ENCODE results near the gene ZNF670.
"Not testable (repeated sequence)": the region's sequence is repeated elsewhere in the genome, so short reads cannot be mapped to it uniquely, and the experiment has no call there.

ZNF670 gene

GRCh38 chr1:247078258-247079140, at the start of gene ZNF670:
ZNF670 (minus strand) TSS chr1:247078811; CDS start chr1:247078596, 215 bp downstream.
- in situ Hi-C loops (cut with HindIII; ENCODE audit: low sequenced_read_pairs) = no loop called here

GRCh38 chr1:247127519-247128282, 49.1 kb upstream of the ZNF670 start:
- in situ Hi-C loops (cut with HindIII; ENCODE audit: low sequenced_read_pairs) = not testable (repeated sequence)

- in situ Hi-C loops (cut with HindIII; ENCODE audit: low sequenced_read_pairs) = not testable (repeated sequence)
Observed at GRCh38 chr1:247126601-247127000, 48.0 kb upstream of the ZNF670 start.

GRCh38 chr1:247126166-247126565, 47.6 kb upstream of the ZNF670 start:
- in situ Hi-C loops (cut with HindIII; ENCODE audit: low sequenced_read_pairs) = not testable (repeated sequence)

- in situ Hi-C loops (cut with HindIII; ENCODE audit: low sequenced_read_pairs) = no loop called here
Observed at GRCh38 chr1:247121382-247121781, 42.8 kb upstream of the ZNF670 start.

GRCh38 chr1:247120408-247120668, 41.7 kb upstream of the ZNF670 start:
- in situ Hi-C loops (cut with HindIII; ENCODE audit: low sequenced_read_pairs) = not testable (repeated sequence)

- in situ Hi-C loops (cut with HindIII; ENCODE audit: low sequenced_read_pairs) = no loop called here
Observed at GRCh38 chr1:247119600-247120407, 41.2 kb upstream of the ZNF670 start.

GRCh38 chr1:247118946-247119446, 40.4 kb upstream of the ZNF670 start:
- in situ Hi-C loops (cut with HindIII; ENCODE audit: low sequenced_read_pairs) = no loop called here

- in situ Hi-C loops (cut with HindIII; ENCODE audit: low sequenced_read_pairs) = no loop called here
Observed at GRCh38 chr1:247115545-247115944, 36.9 kb upstream of the ZNF670 start.

GRCh38 chr1:247115141-247115510, 36.5 kb upstream of the ZNF670 start:
- in situ Hi-C loops (cut with HindIII; ENCODE audit: low sequenced_read_pairs) = no loop called here

GRCh38 chr1:247114351-247115140, 35.9 kb upstream of the ZNF670 start:
- in situ Hi-C loops (cut with HindIII; ENCODE audit: low sequenced_read_pairs) = no loop called here

- in situ Hi-C loops (cut with HindIII; ENCODE audit: low sequenced_read_pairs) = no loop called here
Observed at GRCh38 chr1:247113733-247114271, 35.2 kb upstream of the ZNF670 start.

- in situ Hi-C loops (cut with HindIII; ENCODE audit: low sequenced_read_pairs) = no loop called here
Observed at GRCh38 chr1:247113094-247113497, 34.5 kb upstream of the ZNF670 start.

- in situ Hi-C loops (cut with HindIII; ENCODE audit: low sequenced_read_pairs) = no loop called here
Observed at GRCh38 chr1:247112479-247112781, 33.8 kb upstream of the ZNF670 start.

GRCh38 chr1:247111700-247112478, 33.3 kb upstream of the ZNF670 start:
- in situ Hi-C loops (cut with HindIII; ENCODE audit: low sequenced_read_pairs) = no loop called here

GRCh38 chr1:247111259-247111699, 32.7 kb upstream of the ZNF670 start:
- in situ Hi-C loops (cut with HindIII; ENCODE audit: low sequenced_read_pairs) = no loop called here

GRCh38 chr1:247110627-247111258, 32.1 kb upstream of the ZNF670 start:
- in situ Hi-C loops (cut with HindIII; ENCODE audit: low sequenced_read_pairs) = no loop called here

- in situ Hi-C loops (cut with HindIII; ENCODE audit: low sequenced_read_pairs) = no loop called here
Observed at GRCh38 chr1:247107694-247108093, 29.1 kb upstream of the ZNF670 start.

- in situ Hi-C loops (cut with HindIII; ENCODE audit: low sequenced_read_pairs) = no loop called here
Observed at GRCh38 chr1:247105966-247106365, 27.4 kb upstream of the ZNF670 start.

Measured in DLD1 (cell line).